Liver (tissue), 9 donors: ENCODE results near the gene SMAD7. TPM values are rescaled to one million over a fixed set of nuclear protein-coding genes. Genes with fewer than 3 reads are reported as not detected.

Experiments used
- DNase-seq: peaks from one replicate; pipeline ENCODE4 v3.0.0-alpha.2; 2017; ENCODE audit warnings: low spot score
- H3K27ac ChIP-seq, 2 donors: one replicate each; pipeline ENCODE4 v1.7.0; 2013; ENCODE audit warnings: inconsistent platforms in 2 of 2, low read length in 2 of 2, control low read depth in 1 of 2, low read depth in 1 of 2, mild to moderate bottlenecking in 1 of 2
- H3K27me3 ChIP-seq, 4 donors: one replicate each; pipeline versions ENCODE4 v1.6.1 to v1.7.0; 2013; ENCODE audit warnings: low read length in 3 of 4, inconsistent platforms in 1 of 4, mild to moderate bottlenecking in 1 of 4, moderate library complexity in 1 of 4; ENCODE audit not compliant: control insufficient read depth in 4 of 4, insufficient read depth in 4 of 4
- H3K36me3 ChIP-seq, 4 donors: one replicate each; pipeline versions ENCODE4 v1.6.1 to v1.7.0; 2013; ENCODE audit warnings: low read length in 3 of 4, mild to moderate bottlenecking in 3 of 4, low read depth in 1 of 4, moderate library complexity in 1 of 4; ENCODE audit not compliant: control insufficient read depth in 4 of 4, insufficient read depth in 3 of 4
- H3K4me1 ChIP-seq, 4 donors: one replicate each; pipeline versions ENCODE4 v1.6.1 to v1.7.0; 2013; ENCODE audit warnings: low read length in 3 of 4, mild to moderate bottlenecking in 3 of 4, moderate library complexity in 1 of 4; ENCODE audit not compliant: control insufficient read depth in 4 of 4, insufficient read depth in 4 of 4
- H3K4me3 ChIP-seq, 3 donors: one replicate each; pipeline versions ENCODE4 v1.6.1 to v1.7.0; 2013; ENCODE audit warnings: low read length in 3 of 3, control low read depth in 1 of 3, low read depth in 1 of 3, mild to moderate bottlenecking in 1 of 3
- H3K9ac ChIP-seq, 2 donors: one replicate each; pipeline ENCODE4 v1.7.0; 2013; ENCODE audit warnings: low read length in 2 of 2, mild to moderate bottlenecking in 2 of 2, moderate library complexity in 2 of 2, control low read depth in 1 of 2, low read depth in 1 of 2
- H3K9me3 ChIP-seq, 4 donors: one replicate each; pipeline versions ENCODE4 v1.6.1 to v1.7.0; 2013; ENCODE audit warnings: low read length in 3 of 4; ENCODE audit not compliant: control insufficient read depth in 4 of 4
- ATF3 ChIP-seq: IDR thresholded peaks from 2 replicates; pipeline ENCODE4 v1.6.1; 2016; ENCODE audit warnings: antibody characterized with exemption
- CTCF ChIP-seq: fragments of 150-350 bp; IDR thresholded peaks from 2 replicates; pipeline ENCODE4 v1.5.1; 2017; ENCODE audit warnings: improper control_type of control experiment, low read depth, low read length; ENCODE audit not compliant: missing input control
- EGR1 ChIP-seq, 2 donors: IDR thresholded peaks; 2 replicates each; pipeline ENCODE4 v1.6.1; 2016 to 2018; ENCODE audit warnings: antibody characterized with exemption in 2 of 2, low read depth in 2 of 2
- FOXA1 ChIP-seq: IDR thresholded peaks from 2 replicates; pipeline ENCODE4 v1.6.1; 2016; ENCODE audit warnings: antibody characterized with exemption
- FOXA2 ChIP-seq: IDR thresholded peaks from 2 replicates; pipeline ENCODE4 v1.6.1; 2016; ENCODE audit warnings: antibody characterized with exemption
- GABPA ChIP-seq, 2 donors: IDR thresholded peaks in 1 of 2; conservative IDR thresholded peaks in 1 of 2; 2 replicates each; pipeline ENCODE4 v1.6.1; 2016; ENCODE audit warnings: antibody characterized with exemption in 2 of 2, mild to moderate bottlenecking in 1 of 2, moderate library complexity in 1 of 2
- HNF4A ChIP-seq, 2 donors: conservative IDR thresholded peaks; 2 replicates each; pipeline ENCODE4 v1.6.1; 2016; ENCODE audit warnings: antibody characterized with exemption in 2 of 2, mild to moderate bottlenecking in 2 of 2
- HNF4G ChIP-seq: IDR thresholded peaks from 2 replicates; pipeline ENCODE4 v1.6.1; 2016; ENCODE audit warnings: antibody characterized with exemption
- JUND ChIP-seq, 2 donors: IDR thresholded peaks; 2 replicates each; pipeline ENCODE4 v1.6.1; 2016; ENCODE audit warnings: antibody characterized with exemption in 2 of 2
- NR2F2 ChIP-seq: IDR thresholded peaks from 2 replicates; pipeline ENCODE4 v1.6.1; 2016; ENCODE audit warnings: antibody characterized with exemption
- RAD21 ChIP-seq, 2 donors: IDR thresholded peaks; 2 replicates each; pipeline ENCODE4 v1.6.1; 2016; ENCODE audit warnings: antibody characterized with exemption in 2 of 2, mild to moderate bottlenecking in 2 of 2
- REST ChIP-seq: IDR thresholded peaks from 2 replicates; pipeline ENCODE4 v1.6.1; 2016; ENCODE audit warnings: antibody characterized with exemption, mild to moderate bottlenecking
- RXRA ChIP-seq, 2 donors: IDR thresholded peaks; 2 replicates each; pipeline ENCODE4 v1.6.1; 2017 to 2018; ENCODE audit warnings: antibody characterized with exemption in 2 of 2, mild to moderate bottlenecking in 1 of 2
- SP1 ChIP-seq: IDR thresholded peaks from 2 replicates; pipeline ENCODE4 v1.6.1; 2018; ENCODE audit warnings: antibody characterized with exemption, mild to moderate bottlenecking
- TAF1 ChIP-seq: conservative IDR thresholded peaks from 2 replicates; pipeline ENCODE4 v1.6.1; 2016; ENCODE audit warnings: antibody characterized with exemption, mild to moderate bottlenecking
- YY1 ChIP-seq: IDR thresholded peaks from 2 replicates; pipeline ENCODE4 v1.6.1; 2016; ENCODE audit warnings: antibody characterized with exemption, mild to moderate bottlenecking
- WGBS: extraction: QIAGEN DNeasy Blood & Tissue Kit; methylation state at CpG from one replicate; pipeline ENCODE4 v1.1.7; 2013; 5-methylcytosine and 5-hydroxymethylcytosine counted together
- polyA plus RNA-seq, 2 donors: library from polyadenylated mRNA; stranded (reverse) in 1 of 2; unstranded in 1 of 2; fragments of 200-250 nt in 1 of 2; fragments of >200 nt in 1 of 2; fragmentation: Nextera tagmentation in 1 of 2; extraction: Ambion mirVana in 1 of 2; gene quantifications; one replicate each; pipeline versions ENCODE4 v1.2.1 to v1.2.3, GENCODE V29; 2013 to 2015
- total RNA-seq, 2 donors: library from RNA; depleted of rRNA; stranded (reverse); fragments of >200 nt; gene quantifications; one replicate each; pipeline ENCODE4 v1.2.3, GENCODE V29; 2014
- TF ChIP-seq, protein P1 (sequence below): IDR thresholded peaks from 2 replicates; pipeline ENCODE4 v1.6.1; 2016; ENCODE audit warnings: antibody characterized with exemption
- TF ChIP-seq, protein P2 (sequence below): IDR thresholded peaks from 2 replicates; pipeline ENCODE4 v1.6.1; 2016; ENCODE audit warnings: antibody characterized with exemption
- donor health status: healthy.
- donor health status: healthy.
- donor health status: healthy.
- donor health status: healthy.
- donor health status: healthy.

The SMAD7 gene
- total and polyA plus RNA-seq, 4 donors, result 3.2 to 11.8 (median 10.1) TPM

GRCh38 chr18:48874701-48875162, 76.0 kb downstream of the SMAD7 start:
- Histone ChIP-seq H3K4me3 (no peak overlapping the region), H3K4me1 (no peaks in the 10 kb centered on the region), H3K9ac (no peak overlapping the region), H3K36me3 (no peaks in the 10 kb centered on the region), H3K27me3 (no peaks in the 10 kb centered on the region), H3K9me3 (no peaks in the 10 kb centered on the region), H3K27ac (no peak overlapping the region)
- 93% methylated on average over 15 of the region's 15 CpGs for WGBS
- TF ChIP-seq, protein P1, sequence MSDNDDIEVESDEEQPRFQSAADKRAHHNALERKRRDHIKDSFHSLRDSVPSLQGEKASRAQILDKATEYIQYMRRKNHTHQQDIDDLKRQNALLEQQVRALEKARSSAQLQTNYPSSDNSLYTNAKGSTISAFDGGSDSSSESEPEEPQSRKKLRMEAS, result no peak
- TF ChIP-seq NR2F2 (no peak), SP1 (no peak)
- DNase-seq, result no peak

GRCh38 chr18:48874233-48874632, 76.5 kb downstream of the SMAD7 start:
- Histone ChIP-seq H3K4me3 (no peak overlapping the region), H3K27me3 (no peaks in the 10 kb centered on the region), H3K4me1 (no peaks in the 10 kb centered on the region), H3K9me3 (no peaks in the 10 kb centered on the region), H3K9ac (no peak overlapping the region), H3K36me3 (no peaks in the 10 kb centered on the region), H3K27ac (no peak overlapping the region)
- TF ChIP-seq ATF3 (no peak), HNF4G (no peak), SP1 (no peak), RAD21 (IDR thresholded peaks at IDR 0.05) (no peak), YY1 (no peak), GABPA (IDR thresholded peaks at IDR 0.05 in 1 of 2, conservative IDR thresholded peaks at IDR 0.05 in 1 of 2) (no peak), EGR1 (IDR thresholded peaks at IDR 0.05; ENCODE audit: low read depth in 2 of 2) (no peak), TAF1 (no peak), NR2F2 (no peak), RXRA (IDR thresholded peaks at IDR 0.05) (no peak), CTCF (no peak), FOXA1 (no peak), REST (no peak), FOXA2 (no peak), JUND (IDR thresholded peaks at IDR 0.05) (no peak), HNF4A (conservative IDR thresholded peaks at IDR 0.05) (no peak)
- TF ChIP-seq, protein P2, sequence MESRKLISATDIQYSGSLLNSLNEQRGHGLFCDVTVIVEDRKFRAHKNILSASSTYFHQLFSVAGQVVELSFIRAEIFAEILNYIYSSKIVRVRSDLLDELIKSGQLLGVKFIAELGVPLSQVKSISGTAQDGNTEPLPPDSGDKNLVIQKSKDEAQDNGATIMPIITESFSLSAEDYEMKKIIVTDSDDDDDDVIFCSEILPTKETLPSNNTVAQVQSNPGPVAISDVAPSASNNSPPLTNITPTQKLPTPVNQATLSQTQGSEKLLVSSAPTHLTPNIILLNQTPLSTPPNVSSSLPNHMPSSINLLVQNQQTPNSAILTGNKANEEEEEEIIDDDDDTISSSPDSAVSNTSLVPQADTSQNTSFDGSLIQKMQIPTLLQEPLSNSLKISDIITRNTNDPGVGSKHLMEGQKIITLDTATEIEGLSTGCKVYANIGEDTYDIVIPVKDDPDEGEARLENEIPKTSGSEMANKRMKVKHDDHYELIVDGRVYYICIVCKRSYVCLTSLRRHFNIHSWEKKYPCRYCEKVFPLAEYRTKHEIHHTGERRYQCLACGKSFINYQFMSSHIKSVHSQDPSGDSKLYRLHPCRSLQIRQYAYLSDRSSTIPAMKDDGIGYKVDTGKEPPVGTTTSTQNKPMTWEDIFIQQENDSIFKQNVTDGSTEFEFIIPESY, result no peak
- TF ChIP-seq, protein P1, result no peak
- DNase-seq, result no peak
- 95% methylated on average over 5 of the region's 5 CpGs for WGBS
